Esophagus squamous epithelium (tissue), 4 donors: ENCODE results near the gene GALNT13.

Experiments
- CTCF ChIP-seq, 6 experiments: fragments of 450-650 bp in 4 of 6; fragments of 200-600 bp in 2 of 6; sonication (generic) in 2 of 6; IDR thresholded peaks; one replicate each; pipeline ENCODE4 v1.5.1; 2016 to 2019; ENCODE audit warnings: antibody characterized with exemption in 6 of 6, mild to moderate bottlenecking in 4 of 6, moderate library complexity in 4 of 6
- POLR2A ChIP-seq, 4 donors: fragments of 450-650 bp; IDR thresholded peaks; one replicate each; pipeline ENCODE4 v1.6.1; 2017; ENCODE audit warnings: antibody characterized with exemption in 4 of 4, mild to moderate bottlenecking in 4 of 4, moderate library complexity in 3 of 4

DNA sequence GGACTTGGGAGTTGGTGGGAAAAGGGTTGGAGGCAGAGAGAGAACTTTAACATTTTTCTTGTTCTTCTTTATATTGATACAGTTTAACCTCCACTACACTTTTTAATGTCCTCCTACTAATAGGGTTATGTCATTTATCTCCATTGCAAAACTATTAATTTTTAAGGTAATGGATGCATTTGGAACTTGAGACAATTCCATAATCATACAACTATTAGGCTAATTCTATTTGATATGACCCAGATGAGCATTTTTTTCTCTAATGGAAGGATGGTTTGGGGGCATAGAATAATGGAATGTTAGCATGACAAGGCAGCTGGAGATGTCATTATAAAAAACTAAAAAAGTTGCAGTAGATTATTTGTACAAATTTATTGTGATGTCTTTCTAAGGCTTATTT, 587.6 kb downstream of the GALNT13 start:
- TF ChIP-seq CTCF (IDR thresholded peaks at IDR 0.05) (no peak), POLR2A (IDR thresholded peaks at IDR 0.05) (no peak)
